Cardiac muscle cell (in vitro differentiated cells and primary cell): ENCODE results near the gene SLX4IP. TPM values are rescaled to one million over a fixed set of nuclear protein-coding genes. Genes with fewer than 3 reads are reported as not detected.

ENCODE experiments used
- DNase-seq, 2 donors: peaks; one replicate each; pipeline versions ENCODE4 v3.0.0 to v3.0.0-alpha.2; 2010 to 2017; ENCODE audit warnings: low read depth in 1 of 2, low spot score in 1 of 2
- H3K27ac ChIP-seq: fragments of 200-600 bp; sonication (generic); 2 replicates; pipeline ENCODE4 v1.5.1; 2016
- H3K27me3 ChIP-seq: fragments of 200-600 bp; sonication (generic); 2 replicates; pipeline ENCODE4 v1.6.0; 2016; ENCODE audit warnings: control low read depth
- H3K36me3 ChIP-seq: fragments of 200-600 bp; sonication (generic); 2 replicates; pipeline ENCODE4 v1.5.1; 2016; ENCODE audit warnings: control low read depth
- H3K4me1 ChIP-seq: fragments of 200-600 bp; sonication (generic); 2 replicates; pipeline ENCODE4 v1.8.1; 2017; ENCODE audit warnings: low read depth, mild to moderate bottlenecking, mixed run types
- H3K4me3 ChIP-seq: fragments of 200-600 bp; sonication (generic); 2 replicates; pipeline ENCODE4 v1.5.1; 2016; ENCODE audit warnings: mild to moderate bottlenecking
- H3K9me3 ChIP-seq: fragments of 200-600 bp; sonication (generic); 2 replicates; pipeline ENCODE4 v1.5.1; 2017; ENCODE audit warnings: low read depth, mild to moderate bottlenecking, control low read depth
- CTCF ChIP-seq: IDR thresholded peaks from 2 replicates; pipeline ENCODE4 v1.5.1; 2012; ENCODE audit warnings: low read depth, mild to moderate bottlenecking, low read length
- polyA plus RNA-seq: library from polyadenylated mRNA; unstranded; fragments of >200 nt; fragmentation: Nextera tagmentation; extraction: Ambion mirVana; gene quantifications from 2 replicates; pipeline ENCODE4 v1.2.1, GENCODE V29; 2016
- total RNA-seq: library from RNA; depleted of rRNA; stranded (reverse); fragments of >200 nt; gene quantifications from 2 replicates; pipeline ENCODE4 v1.2.3, GENCODE V29; 2016

SLX4IP gene
- total and polyA plus RNA-seq, 2 experiments from 2014 or later, result 2.5 to 4.1 TPM

GRCh38 chr20:10513061-10513460 is 78.0 kb downstream of the SLX4IP start:
- peaks cover 4% of the 10 kb centered on the region for H3K4me1 ChIP-seq
- no peak for TF ChIP-seq CTCF
- H3K9me3 ChIP-seq, result no peaks in the 10 kb centered on the region
- no peaks in the 10 kb centered on the region for H3K36me3 ChIP-seq
- H3K4me3 ChIP-seq, result no peak overlapping the region
- no peaks in the 10 kb centered on the region for H3K27me3 ChIP-seq
- no peak for DNase-seq
- H3K27ac ChIP-seq, result no peak overlapping the region

GRCh38 chr20:10513931-10514575 is 78.9 kb downstream of the SLX4IP start:
- DNase-seq, result peak in 1 of 2 donors; percentile 57
- H3K27ac ChIP-seq, result no peak overlapping the region
- H3K4me3 ChIP-seq, result no peak overlapping the region
- TF ChIP-seq CTCF, result no peak
- no peaks in the 10 kb centered on the region for H3K27me3 ChIP-seq
- no peaks in the 10 kb centered on the region for H3K9me3 ChIP-seq
- no peaks in the 10 kb centered on the region for H3K36me3 ChIP-seq
- H3K4me1 ChIP-seq, result peaks cover 4% of the 10 kb centered on the region

GRCh38 chr20:10516529-10516928 is 81.4 kb downstream of the SLX4IP start:
- Histone ChIP-seq H3K36me3 (no peaks in the 10 kb centered on the region), H3K9me3 (no peaks in the 10 kb centered on the region), H3K27me3 (no peaks in the 10 kb centered on the region), H3K4me1 (peaks cover 4% of the 10 kb centered on the region), H3K4me3 (no peak overlapping the region), H3K27ac (no peak overlapping the region)
- no peak for DNase-seq
- no peak for TF ChIP-seq CTCF

- no peaks in the 10 kb centered on the region for H3K4me1 ChIP-seq
- no peak for TF ChIP-seq CTCF
- H3K27me3 ChIP-seq, result no peaks in the 10 kb centered on the region
- no peaks in the 10 kb centered on the region for H3K9me3 ChIP-seq
- DNase-seq, result no peak
- no peak overlapping the region for H3K27ac ChIP-seq
- no peak overlapping the region for H3K4me3 ChIP-seq
- H3K36me3 ChIP-seq, result no peaks in the 10 kb centered on the region
These were observed 84.4 kb downstream of the SLX4IP start for GRCh38 chr20:10519361-10520046.

GRCh38 chr20:10520528-10520927 is 85.4 kb downstream of the SLX4IP start:
- H3K27me3 ChIP-seq, result no peaks in the 10 kb centered on the region
- no peak overlapping the region for H3K4me3 ChIP-seq
- H3K4me1 ChIP-seq, result no peaks in the 10 kb centered on the region
- DNase-seq, result no peak
- H3K9me3 ChIP-seq, result no peaks in the 10 kb centered on the region
- no peaks in the 10 kb centered on the region for H3K36me3 ChIP-seq
- no peak for TF ChIP-seq CTCF
- no peak overlapping the region for H3K27ac ChIP-seq
